Activated effector memory CD4-positive, alpha-beta T cell treated with anti-CD3 and anti-CD28 coated beads, Interleukin-2, amount 50 U/mL, for 16 hours (primary cell): Measurements from ENCODE around the gene DYNLT2B.
"Not testable (repeated sequence)": the region's sequence is repeated elsewhere in the genome, so short reads cannot be mapped to it uniquely, and the experiment has no call there.

Experiments used
- DNase-seq: peaks from one replicate; pipeline ENCODE4 v3.0.0-alpha.2; 2020

Gene DYNLT2B

GRCh38 chr3:196317687-196318467 is at the start of gene DYNLT2B:
Gene DYNLT2B, minus strand, starts transcription at chr3:196318240. Its CDS starts 88 bp downstream, at chr3:196318152.
- peak; percentile 95 for DNase-seq

GRCh38 chr3:196365736-196366135 is 47.7 kb upstream of the DYNLT2B start:
- DNase-seq: no peak

GRCh38 chr3:196360586-196360985 is 42.5 kb upstream of the DYNLT2B start:
- DNase-seq: no peak

GRCh38 chr3:196358540-196358939 is 40.5 kb upstream of the DYNLT2B start:
- DNase-seq: not testable (repeated sequence)

- DNase-seq: no peak
Measured at GRCh38 chr3:196357905-196358304, 39.9 kb upstream of the DYNLT2B start.

GRCh38 chr3:196356556-196356955 is 38.5 kb upstream of the DYNLT2B start:
- no peak for DNase-seq

- no peak for DNase-seq
Measured at GRCh38 chr3:196355668-196356067, 37.6 kb upstream of the DYNLT2B start.

GRCh38 chr3:196354132-196354531 is 36.1 kb upstream of the DYNLT2B start:
- no peak for DNase-seq

GRCh38 chr3:196351541-196351940 is 33.5 kb upstream of the DYNLT2B start:
- DNase-seq: no peak

GRCh38 chr3:196350067-196350466 is 32.0 kb upstream of the DYNLT2B start:
- DNase-seq: no peak

- no peak for DNase-seq
Measured at GRCh38 chr3:196348698-196349097, 30.7 kb upstream of the DYNLT2B start.

- no peak for DNase-seq
Measured at GRCh38 chr3:196344663-196345062, 26.6 kb upstream of the DYNLT2B start.

GRCh38 chr3:196343917-196344316 is 25.9 kb upstream of the DYNLT2B start:
- not testable (repeated sequence) for DNase-seq

- no peak for DNase-seq
Measured at GRCh38 chr3:196341137-196341536, 23.1 kb upstream of the DYNLT2B start.

- no peak for DNase-seq
Measured at GRCh38 chr3:196340466-196340865, 22.4 kb upstream of the DYNLT2B start.

- DNase-seq: no peak
Measured at GRCh38 chr3:196339493-196340254, 21.6 kb upstream of the DYNLT2B start.

GRCh38 chr3:196339044-196339443 is 21.0 kb upstream of the DYNLT2B start:
- DNase-seq: no peak

- DNase-seq: no peak
Measured at GRCh38 chr3:196336319-196337145, 18.5 kb upstream of the DYNLT2B start.

- no peak for DNase-seq
Measured at GRCh38 chr3:196335503-196335948, 17.5 kb upstream of the DYNLT2B start.

- DNase-seq: no peak
Measured at GRCh38 chr3:196334982-196335381, 16.9 kb upstream of the DYNLT2B start.

GRCh38 chr3:196332168-196332567 is 14.1 kb upstream of the DYNLT2B start:
- DNase-seq: no peak

GRCh38 chr3:196327405-196327804 is 9.4 kb upstream of the DYNLT2B start:
- no peak for DNase-seq

- DNase-seq: no peak
Measured at GRCh38 chr3:196326936-196327335, 8.9 kb upstream of the DYNLT2B start.
